ENCODE results near the gene KANSL1. TPM values are rescaled to one million over a fixed set of nuclear protein-coding genes. Genes with fewer than 3 reads are reported as not detected.
"Not testable (repeated sequence)": the region's sequence is repeated elsewhere in the genome, so short reads cannot be mapped to it uniquely, and the experiment has no call there.

KANSL1 gene
- total RNA-seq, 1 experiment from 2014 or later: 55.5 TPM

- ChIA-PET POLR2A (no interaction called here), CTCF (no interaction called here)
- H3K27me3 ChIP-seq (ENCODE audit: control insufficient read depth, insufficient read depth, low read length): no peaks in the 10 kb centered on the region
- intact Hi-C loops (cut with micrococcal nuclease; ENCODE audit: unreplicated experiment): no loop called here
- ATAC-seq: no peak
- H3K4me3 ChIP-seq (ENCODE audit: low read depth in 2 of 2, low read length in 2 of 2): no peak overlapping the region
- no peaks in the 10 kb centered on the region for H3K36me3 ChIP-seq (ENCODE audit: control insufficient read depth, insufficient read depth, low read length)
- no peak overlapping the region for H3K27ac ChIP-seq (ENCODE audit: low read length)
- TF ChIP-seq POLR2AphosphoS5 (IDR thresholded peaks at IDR 0.05; ENCODE audit: low read depth, low read length): no peak
- TF ChIP-seq CTCF (IDR thresholded peaks at IDR 0.05): no peak
- no peak for TF ChIP-seq SIN3A (IDR thresholded peaks at IDR 0.05; ENCODE audit: borderline replicate concordance, insufficient read depth, low read depth, low read length)
- no peak for TF ChIP-seq TCF7L2 (IDR thresholded peaks at IDR 0.05; ENCODE audit: low read depth, low read length)
- TF ChIP-seq REST (IDR thresholded peaks at IDR 0.05; ENCODE audit: insufficient read depth in 1 of 2, low read depth in 2 of 2, low read length in 1 of 2): no peak
- H3K9me3 ChIP-seq (ENCODE audit: control insufficient read depth, insufficient read depth, low read depth, low read length): no peaks in the 10 kb centered on the region
- peaks cover 3% of the 10 kb centered on the region for H3K4me1 ChIP-seq (ENCODE audit: control insufficient read depth, insufficient read depth, low read length)
- no TSS peak for BruUV-seq (replicated peaks)
- no peak for DNase-seq (ENCODE audit: low read depth, low spot score)
- in situ Hi-C loops (cut with HindIII; ENCODE audit: low pct_unique_long_range_greater_than_20kb, low sequenced_read_pairs): no loop called here
Measured at GRCh38 chr17:46115699-46116098, 77.5 kb downstream of the KANSL1 start.

GRCh38 chr17:46111236-46111635 is 82.0 kb downstream of the KANSL1 start:
- CTCF ChIA-PET; BruUV-seq (replicated peaks): not testable (repeated sequence)

GRCh38 chr17:46110219-46110618 is 83.0 kb downstream of the KANSL1 start:
- POLR2A ChIA-PET: no interaction called here
- no peaks in the 10 kb centered on the region; the same call in 1 of the 2 replicates for H3K4me1 ChIP-seq (ENCODE audit: control insufficient read depth, insufficient read depth, low read length)
- H3K4me3 ChIP-seq (ENCODE audit: low read depth in 2 of 2, low read length in 2 of 2): no peak overlapping the region
- H3K27me3 ChIP-seq (ENCODE audit: control insufficient read depth, insufficient read depth, low read length): no peaks in the 10 kb centered on the region
- in situ Hi-C loops (cut with HindIII; ENCODE audit: low pct_unique_long_range_greater_than_20kb, low sequenced_read_pairs): no loop called here
- ATAC-seq (no peak), DNase-seq (ENCODE audit: low read depth, low spot score) (no peak)
- TF ChIP-seq CTCF (IDR thresholded peaks at IDR 0.05): no peak
- no peak for TF ChIP-seq POLR2AphosphoS5 (IDR thresholded peaks at IDR 0.05; ENCODE audit: low read depth, low read length)
- TF ChIP-seq SIN3A (IDR thresholded peaks at IDR 0.05; ENCODE audit: borderline replicate concordance, insufficient read depth, low read depth, low read length): no peak
- no peak for TF ChIP-seq REST (IDR thresholded peaks at IDR 0.05; ENCODE audit: insufficient read depth in 1 of 2, low read depth in 2 of 2, low read length in 1 of 2)
- TF ChIP-seq TCF7L2 (IDR thresholded peaks at IDR 0.05; ENCODE audit: low read depth, low read length): no peak
- H3K27ac ChIP-seq (ENCODE audit: low read length): no peak overlapping the region
- CTCF ChIA-PET: no interaction called here
- BruUV-seq (replicated peaks): no TSS peak
- intact Hi-C loops (cut with micrococcal nuclease; ENCODE audit: unreplicated experiment): no loop called here
- H3K36me3 ChIP-seq (ENCODE audit: control insufficient read depth, insufficient read depth, low read length): no peaks in the 10 kb centered on the region; the same call in 1 of the 2 replicates
- H3K9me3 ChIP-seq (ENCODE audit: control insufficient read depth, insufficient read depth, low read depth, low read length): no peaks in the 10 kb centered on the region

More at GRCh38 chr17:46111236-46111635, 82.0 kb downstream of the KANSL1 start:
- H3K27ac ChIP-seq (ENCODE audit: low read length); H3K27me3 ChIP-seq (ENCODE audit: control insufficient read depth, insufficient read depth, low read length); DNase-seq (ENCODE audit: low read depth, low spot score); H3K9me3 ChIP-seq (ENCODE audit: control insufficient read depth, insufficient read depth, low read depth, low read length); intact Hi-C loops (cut with micrococcal nuclease; ENCODE audit: unreplicated experiment); in situ Hi-C loops (cut with HindIII; ENCODE audit: low pct_unique_long_range_greater_than_20kb, low sequenced_read_pairs); POLR2A ChIA-PET; ATAC-seq; H3K4me3 ChIP-seq (ENCODE audit: low read depth in 2 of 2, low read length in 2 of 2); H3K36me3 ChIP-seq (ENCODE audit: control insufficient read depth, insufficient read depth, low read length); H3K4me1 ChIP-seq (ENCODE audit: control insufficient read depth, insufficient read depth, low read length): not testable (repeated sequence)
